ENCODE measurements around the gene C18orf32. TPM values are rescaled to one million over a fixed set of nuclear protein-coding genes. Genes with fewer than 3 reads are reported as not detected.

Gene C18orf32
- total and polyA plus RNA-seq, 2 of the 13 experiments (the other 11 are each of a cell fraction or from before 2014, with no cell fraction given) = 17.6 to 20.6 TPM

- TF ChIP-seq UBTF (CRISPR knock-in tag; IDR thresholded peaks at IDR 0.05) (peak; percentile 95), HOXA7 (CRISPR knock-in tag; IDR thresholded peaks at IDR 0.05) (no peak), NPAS2 (CRISPR knock-in tag; IDR thresholded peaks at IDR 0.05; ENCODE audit: borderline replicate concordance) (no peak), KDM5A (IDR thresholded peaks at IDR 0.05; ENCODE audit: borderline replicate concordance, low read length) (peak; percentile 64), ZNF33A (CRISPR knock-in tag; IDR thresholded peaks at IDR 0.05; ENCODE audit: borderline replicate concordance) (no peak), ATF1 (CRISPR knock-in tag; IDR thresholded peaks at IDR 0.05) (0 out of 2 replicates have a peak, but pooled peaks have one; percentile 44), ZBTB46 (CRISPR knock-in tag; IDR thresholded peaks at IDR 0.05; ENCODE audit: borderline replicate concordance) (no peak), ZNF713 (CRISPR knock-in tag; IDR thresholded peaks at IDR 0.05) (no peak), ZNF674 (CRISPR knock-in tag; IDR thresholded peaks at IDR 0.05; ENCODE audit: low read depth) (no peak), ARID4A (CRISPR knock-in tag; IDR thresholded peaks at IDR 0.05; ENCODE audit: borderline replicate concordance) (peak; percentile 99), SOX5 (CRISPR knock-in tag; IDR thresholded peaks at IDR 0.05; ENCODE audit: borderline replicate concordance) (peak; percentile 69), ELF3 (CRISPR knock-in tag; IDR thresholded peaks at IDR 0.05) (peak; percentile 90), DMAP1 (CRISPR knock-in tag; IDR thresholded peaks at IDR 0.05) (peak; percentile 68; the same call in 1 of the 2 replicates), IKZF4 (CRISPR knock-in tag; IDR thresholded peaks at IDR 0.05; ENCODE audit: borderline replicate concordance, low read depth, not compliant biosample characterization) (no peak)
Measured at GRCh38 chr18:49486953-49487710, at the start of gene C18orf32 (continued).

Data from HepG2 (cell line).